HG03103 (cell line): ENCODE data around the gene GPR65.
A peak's percentile ranks its signal among the peaks of the same experiment; 100 is the strongest.

ENCODE experiments used
- ATAC-seq: cut with Tn5 transposase; IDR thresholded peaks from one replicate; pipeline ENCODE4 v1.9.1; 2021; ENCODE audit warnings: low read depth; ENCODE audit not compliant: unreplicated experiment

GPR65 gene, protein sequence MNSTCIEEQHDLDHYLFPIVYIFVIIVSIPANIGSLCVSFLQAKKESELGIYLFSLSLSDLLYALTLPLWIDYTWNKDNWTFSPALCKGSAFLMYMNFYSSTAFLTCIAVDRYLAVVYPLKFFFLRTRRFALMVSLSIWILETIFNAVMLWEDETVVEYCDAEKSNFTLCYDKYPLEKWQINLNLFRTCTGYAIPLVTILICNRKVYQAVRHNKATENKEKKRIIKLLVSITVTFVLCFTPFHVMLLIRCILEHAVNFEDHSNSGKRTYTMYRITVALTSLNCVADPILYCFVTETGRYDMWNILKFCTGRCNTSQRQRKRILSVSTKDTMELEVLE

DNA sequence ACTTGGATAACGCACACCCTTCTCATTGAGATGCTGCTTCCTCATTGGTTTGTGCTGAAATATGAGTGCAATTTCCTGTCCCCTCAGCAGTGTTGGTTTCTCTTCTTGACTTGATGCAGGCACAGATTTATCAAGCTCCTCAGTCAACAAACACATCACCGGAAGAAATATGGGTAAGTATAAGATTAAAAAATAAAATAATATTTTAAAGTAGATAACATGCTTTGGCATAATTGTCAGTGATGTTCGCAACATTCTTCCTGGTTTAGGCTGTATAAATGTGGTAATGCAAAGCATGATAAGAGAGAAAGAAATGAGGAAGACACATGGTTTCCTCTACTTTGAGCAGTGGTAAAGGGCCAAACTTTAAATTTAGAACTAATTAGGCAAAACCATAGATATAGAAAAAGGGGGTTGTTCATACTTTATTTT is at the start of gene GPR65:
Gene GPR65 (plus strand): TSS at position 86 of the 432 bp plus-strand sequence. CDS start 5,713 bp downstream, outside the sequence.
- peak; percentile 61 for ATAC-seq

DNA sequence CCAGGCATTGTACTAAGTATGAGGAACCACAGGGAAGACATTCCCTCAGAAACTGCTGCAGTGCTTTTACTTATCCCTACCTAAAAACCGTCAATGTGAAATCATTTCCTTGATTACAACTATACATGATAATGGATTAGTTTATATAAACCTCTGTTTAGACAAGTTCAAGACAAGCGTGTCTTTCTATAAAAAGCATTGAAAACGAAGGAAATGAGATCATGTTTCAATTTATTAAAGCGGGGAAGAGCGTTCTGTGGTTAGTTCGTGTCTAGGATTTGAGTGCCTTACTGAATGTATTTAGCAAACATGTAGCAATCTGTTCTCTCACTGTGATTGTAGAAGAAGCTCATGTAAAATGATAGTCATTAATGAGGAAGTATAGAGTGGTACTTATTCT is 49.4 kb upstream of the GPR65 start:
- ATAC-seq = no peak

DNA sequence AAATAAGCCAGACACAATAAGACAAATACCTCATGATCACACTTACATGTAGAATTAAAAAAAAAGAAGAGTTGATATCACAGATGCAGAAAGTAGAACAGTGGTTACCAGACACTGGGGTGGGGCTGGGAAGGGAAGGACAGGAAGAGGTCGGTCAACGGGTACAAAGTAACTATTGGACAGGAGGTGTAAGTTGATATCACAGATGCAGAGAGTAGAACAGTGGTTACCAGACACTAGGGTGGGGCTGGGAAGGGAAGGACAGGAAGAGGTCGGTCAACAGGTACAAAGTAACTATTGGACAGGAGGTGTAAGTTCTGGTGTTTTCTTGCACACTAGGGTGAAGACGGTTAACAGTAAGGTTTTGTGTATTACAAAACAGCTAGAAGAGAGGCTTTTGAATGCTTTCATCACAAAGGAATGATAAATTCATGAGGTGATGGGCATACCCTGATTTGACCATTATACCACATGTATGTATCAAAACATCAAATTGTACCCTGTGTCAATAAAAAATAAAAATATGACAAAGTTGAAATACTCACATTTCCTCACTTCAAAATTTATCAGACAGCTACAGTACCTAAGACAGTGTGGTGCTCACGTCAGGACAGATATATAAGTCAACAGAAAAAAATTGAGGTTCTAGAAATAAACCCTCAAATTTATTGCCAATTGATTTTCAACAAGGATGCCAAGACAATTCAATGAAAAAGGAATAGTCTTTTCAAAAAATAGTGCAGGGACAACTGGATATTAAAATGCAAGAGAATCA is 44.7 kb upstream of the GPR65 start:
- ATAC-seq = no peak

DNA sequence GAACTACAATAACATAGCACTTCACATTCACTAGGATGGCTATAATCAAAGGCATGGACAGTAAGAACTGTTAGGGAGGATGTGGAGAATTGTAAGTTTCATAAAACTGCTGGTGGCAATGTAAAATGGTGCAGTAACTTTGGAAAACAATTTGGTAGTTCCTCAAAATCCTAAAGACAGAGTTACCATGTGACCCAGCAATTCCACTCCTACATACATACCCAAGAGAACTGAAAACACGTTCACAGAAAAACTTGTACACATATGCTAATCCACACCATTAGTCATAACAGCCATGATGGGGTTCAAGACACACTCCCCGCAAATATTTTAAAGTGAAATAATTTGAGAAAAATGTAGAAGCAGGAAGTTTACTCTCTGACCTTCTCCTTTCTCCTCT is 43.7 kb upstream of the GPR65 start:
- no peak for ATAC-seq

DNA sequence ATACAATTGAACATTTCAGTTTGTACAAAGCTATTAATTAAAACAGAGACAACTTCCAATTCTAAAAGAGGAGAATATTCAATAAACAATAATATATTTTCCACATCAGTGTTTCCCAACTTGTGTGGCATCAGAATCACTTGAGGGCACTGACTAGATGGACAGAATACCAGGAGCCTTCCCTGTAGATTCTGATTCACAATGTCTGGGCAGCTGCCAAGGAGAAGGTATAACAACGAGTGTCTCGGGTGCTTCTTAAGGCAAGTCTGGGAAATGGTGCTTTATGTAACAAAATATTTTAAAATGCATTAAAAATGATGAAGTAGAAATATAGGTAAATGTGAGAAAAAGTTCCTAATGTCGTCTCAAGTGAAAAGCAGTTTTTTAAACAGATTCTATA is 38.1 kb upstream of the GPR65 start:
- ATAC-seq = no peak

DNA sequence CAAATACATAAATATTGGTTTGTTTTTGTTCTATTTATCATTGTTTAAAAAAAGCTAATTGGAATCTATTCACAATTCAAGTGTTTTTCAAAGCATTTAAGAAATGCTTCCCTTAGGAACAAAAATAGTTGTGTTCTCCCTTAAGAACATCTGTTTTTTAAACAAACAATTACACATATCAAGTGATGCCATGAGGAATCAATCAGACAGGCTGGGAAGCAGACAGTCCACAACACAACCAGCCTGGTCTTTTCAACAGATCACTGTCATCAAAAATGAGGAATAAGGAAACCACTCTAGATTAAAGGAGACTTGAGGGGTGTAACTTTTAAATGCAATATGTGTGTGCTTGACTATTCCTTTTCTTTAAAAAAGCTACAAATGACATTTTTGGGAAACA is 37.4 kb upstream of the GPR65 start:
- ATAC-seq = no peak

DNA sequence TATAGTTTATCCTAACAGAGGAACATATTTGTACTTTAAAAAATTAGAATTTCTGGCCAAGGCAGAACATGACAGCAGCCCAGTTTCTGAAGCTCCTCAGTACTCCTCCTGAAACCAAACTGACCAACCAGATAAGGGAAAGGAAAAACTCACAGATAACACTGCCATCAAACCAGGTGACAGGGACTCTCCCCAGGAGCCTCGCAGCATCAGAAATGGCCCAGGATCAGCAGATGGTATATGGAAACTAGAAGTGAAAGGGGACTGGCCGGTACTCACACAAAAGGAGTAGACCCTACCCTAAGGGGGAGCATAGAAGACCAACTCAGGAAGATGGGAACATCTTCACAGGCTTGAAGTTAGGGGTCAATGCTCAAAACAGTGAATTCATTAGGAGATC is 33.9 kb upstream of the GPR65 start:
- ATAC-seq = peak; percentile 86

DNA sequence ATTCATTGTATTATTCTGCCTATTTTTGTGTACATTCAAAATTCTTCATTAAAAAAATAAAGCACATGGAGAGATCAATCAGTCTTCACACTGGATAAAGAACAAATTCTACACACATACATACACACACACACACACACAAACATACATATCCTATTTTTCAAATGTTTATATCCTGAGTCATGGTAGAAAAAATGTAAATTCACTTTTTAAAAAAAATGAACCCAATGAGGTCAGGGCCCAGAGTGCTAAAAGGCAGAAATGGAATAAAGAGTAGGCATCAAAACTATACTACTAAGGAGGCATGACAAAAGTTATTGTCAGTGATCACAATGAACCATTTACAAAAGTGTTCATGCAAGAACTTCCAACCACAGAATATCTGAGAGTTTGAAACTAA is 29.3 kb upstream of the GPR65 start:
- no peak for ATAC-seq

DNA sequence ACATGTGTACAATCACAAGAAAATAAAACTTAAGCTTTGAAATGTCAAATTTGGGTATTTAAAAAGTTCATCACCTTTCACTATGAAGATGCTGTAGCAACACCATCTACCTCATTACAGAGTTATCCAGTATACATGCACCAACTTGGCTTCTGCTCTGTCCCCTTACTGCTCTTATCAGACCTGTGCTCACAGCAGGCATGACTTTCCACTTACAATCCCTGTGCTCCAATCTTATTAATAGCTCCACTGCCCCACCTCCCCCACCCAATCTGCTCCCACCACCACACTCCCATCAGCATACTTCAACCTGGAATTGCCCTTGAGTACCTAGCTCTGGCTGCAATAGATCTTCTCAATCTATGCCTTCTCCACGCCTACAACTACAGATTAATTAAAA is 25.2 kb upstream of the GPR65 start:
- no peak for ATAC-seq

DNA sequence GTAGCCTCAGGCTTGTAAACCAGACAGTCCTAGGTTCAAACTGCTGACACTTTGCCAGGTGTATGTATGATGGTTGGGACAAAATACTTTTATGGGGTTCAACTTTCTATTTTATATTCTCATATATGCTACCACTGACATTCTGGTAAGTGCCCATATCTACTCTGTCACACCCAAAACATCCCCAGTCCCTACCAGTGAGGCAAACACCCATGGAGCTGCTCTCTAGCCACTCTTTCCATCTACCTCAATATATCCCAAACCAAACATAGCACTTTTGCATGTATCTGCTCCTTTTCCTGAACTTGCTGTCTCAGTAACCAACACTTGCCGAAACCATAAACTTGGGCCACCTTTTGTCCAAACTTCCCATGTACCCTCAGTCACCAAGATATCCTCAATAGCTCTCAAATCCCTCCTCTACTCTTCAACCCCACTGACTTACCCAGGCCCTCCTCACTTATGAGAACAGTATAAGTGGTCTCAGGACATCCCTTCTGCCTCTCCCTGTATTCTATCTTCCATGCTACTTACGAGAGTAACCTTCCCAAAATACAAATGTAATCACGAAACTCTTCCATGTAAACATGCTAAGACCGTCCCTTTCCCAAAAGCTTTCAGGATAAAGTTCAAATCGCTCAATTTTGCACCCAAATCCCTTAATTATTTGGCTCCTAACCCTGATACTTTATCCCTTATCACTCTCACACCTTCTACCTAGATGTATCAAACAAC is 15.5 kb upstream of the GPR65 start:
- no peak for ATAC-seq

DNA sequence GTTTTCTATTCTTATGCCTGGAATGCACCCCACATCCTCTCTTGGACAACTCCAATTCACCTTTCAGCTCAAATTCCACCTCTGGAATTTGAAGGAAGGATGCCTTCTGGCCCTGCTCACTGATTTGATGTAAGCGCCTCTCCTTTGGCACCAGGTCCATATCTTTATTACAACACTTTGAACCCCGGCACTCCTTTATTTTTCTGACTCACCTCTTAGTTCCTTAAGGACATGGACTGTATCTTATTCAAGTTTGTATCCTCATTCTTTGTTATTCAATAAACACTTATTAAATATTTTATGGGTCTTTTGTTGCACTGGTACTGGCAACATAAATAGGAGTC is 15.0 kb upstream of the GPR65 start:
- ATAC-seq = no peak

DNA sequence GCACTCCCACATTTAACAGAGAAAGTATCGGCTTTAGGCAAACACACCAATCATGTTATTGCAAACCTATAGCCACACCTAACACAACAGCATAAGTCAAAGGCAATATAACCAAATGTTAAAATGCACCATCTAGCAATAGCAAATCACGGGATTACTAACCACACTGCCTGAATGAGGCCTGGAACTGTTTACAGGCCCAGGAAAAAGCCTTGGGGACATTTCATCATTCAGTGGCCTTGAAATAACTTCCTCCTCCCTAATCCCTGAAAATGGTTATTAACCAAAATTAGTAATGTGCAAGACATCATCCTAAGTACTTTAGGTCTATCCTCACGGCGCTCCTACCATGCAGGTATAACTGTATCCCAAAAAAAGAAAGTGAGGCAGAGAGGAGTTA is 14.3 kb upstream of the GPR65 start:
- ATAC-seq = no peak

DNA sequence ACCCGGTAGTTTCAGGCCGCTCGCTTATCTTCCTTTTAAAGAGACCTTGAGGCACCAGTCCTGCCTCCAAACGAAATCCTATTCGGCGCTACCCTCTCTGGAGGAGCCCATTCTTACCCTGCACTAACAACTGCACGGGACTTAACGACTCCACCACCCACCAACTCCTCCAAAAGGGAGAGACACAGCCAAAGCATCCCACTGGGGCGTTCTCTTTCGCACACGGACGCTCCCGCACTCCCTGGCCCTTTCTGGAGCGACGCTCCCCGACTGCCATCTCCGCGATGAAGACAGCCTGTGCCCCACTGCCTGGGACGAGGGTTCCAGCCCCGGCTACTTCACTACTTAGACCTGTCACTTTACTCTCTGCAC is 12.6 kb upstream of the GPR65 start:
- no peak for ATAC-seq

DNA sequence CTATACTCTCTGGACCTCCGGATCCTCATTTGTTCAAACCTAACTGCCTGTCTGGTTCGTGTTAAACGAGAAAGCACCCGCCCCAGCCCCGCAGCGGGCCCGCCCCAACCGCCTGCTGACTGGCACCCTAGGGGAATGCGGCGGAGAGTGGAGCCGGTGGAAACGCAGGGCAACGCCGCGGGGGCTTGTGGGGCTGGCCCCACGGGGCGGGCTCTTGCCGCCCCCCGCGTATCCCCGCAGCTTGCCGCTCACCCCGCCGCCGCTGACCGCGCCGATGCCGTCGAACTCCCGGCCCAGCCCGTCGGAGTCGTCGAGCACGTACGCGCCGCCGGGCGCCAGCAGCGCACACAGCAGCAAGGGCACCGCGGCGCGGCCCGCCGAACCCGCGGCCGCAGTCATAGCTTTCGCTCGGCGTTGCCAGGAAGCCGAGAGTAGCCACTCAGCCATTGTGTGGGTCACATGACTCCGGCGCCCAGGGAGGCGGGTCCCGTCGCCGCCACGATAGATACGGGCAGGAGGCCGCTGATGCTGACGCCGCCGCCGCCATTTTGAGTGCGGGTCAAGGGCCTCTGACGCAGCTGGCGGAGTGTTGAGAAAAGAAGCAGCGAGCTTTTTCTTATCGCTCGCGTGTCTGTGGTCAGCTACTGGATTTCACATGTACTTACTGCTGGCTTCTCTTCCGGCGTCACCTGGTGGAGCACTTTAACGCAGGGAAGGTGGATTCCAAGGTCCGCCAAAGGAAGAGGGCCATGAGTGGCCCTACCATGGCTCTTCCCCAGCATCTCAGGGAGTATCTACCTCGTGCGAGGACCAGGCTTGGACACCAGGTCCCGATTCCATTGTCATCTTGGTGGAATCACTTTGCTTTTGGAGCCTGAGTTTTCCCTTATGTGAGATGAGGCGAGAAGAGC is 12.0 kb upstream of the GPR65 start, which contains the start of gene GALC:
Gene GALC (minus strand): TSS at position 465 of the 911 bp plus-strand sequence. CDS start 18 bp downstream, at position 447.
- ATAC-seq = peak; percentile 88

DNA sequence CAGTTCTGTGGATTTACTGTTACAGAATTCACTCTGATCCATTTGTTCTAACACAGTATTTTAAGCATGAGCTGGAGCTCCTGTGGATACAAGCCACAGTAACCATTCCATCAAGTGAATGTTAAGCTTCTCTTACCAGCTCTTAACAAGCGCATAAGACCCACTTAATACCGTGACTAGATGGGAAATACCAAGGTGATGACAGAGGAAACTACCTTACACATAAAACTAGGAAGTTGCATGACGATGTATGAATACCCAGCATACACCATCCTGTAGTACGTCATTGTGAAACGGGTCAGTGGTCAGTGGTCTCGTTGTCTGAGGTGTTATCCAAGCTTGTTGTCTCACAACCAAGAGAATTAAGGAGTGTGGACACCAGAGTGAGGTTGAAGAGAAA is 10.0 kb upstream of the GPR65 start:
- ATAC-seq = peak; percentile 25

DNA sequence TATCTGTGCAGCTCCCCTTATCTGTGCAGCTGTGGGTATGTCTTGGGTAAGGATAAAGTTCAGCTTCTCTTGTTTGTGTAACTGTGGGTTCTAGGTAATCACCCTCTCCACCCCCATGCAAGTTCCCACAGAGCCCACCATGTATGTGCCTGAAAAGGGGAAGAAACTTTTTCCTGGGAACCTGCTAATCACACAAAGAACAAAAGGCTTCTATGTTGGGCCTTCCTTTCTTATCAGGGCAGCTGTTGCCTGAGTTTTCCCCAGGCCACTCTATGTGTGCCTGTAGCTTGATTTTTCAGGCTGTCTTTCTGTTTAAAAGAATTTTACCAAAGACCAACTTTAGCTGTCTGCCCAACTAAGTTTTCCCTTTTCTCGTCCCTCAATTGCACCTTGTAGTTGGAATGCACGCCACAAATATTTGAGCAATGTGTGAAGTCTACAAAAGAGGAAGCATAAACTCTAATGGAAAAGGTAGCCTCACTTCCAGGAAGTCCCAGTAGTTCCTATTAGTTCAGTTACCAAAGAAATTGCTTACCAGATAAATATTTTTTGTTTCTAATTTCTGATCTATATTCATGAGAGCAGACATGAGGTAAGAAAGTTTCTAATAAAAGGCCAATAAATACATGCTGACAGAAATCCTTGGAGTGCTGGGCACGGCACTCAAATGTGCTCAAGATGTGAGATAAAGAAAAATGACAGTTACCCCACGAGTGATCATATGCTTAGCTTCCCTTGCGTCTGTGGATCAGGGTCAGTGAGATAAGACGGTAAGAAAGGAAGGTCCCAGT is 9.2 kb upstream of the GPR65 start:
- no peak for ATAC-seq

DNA sequence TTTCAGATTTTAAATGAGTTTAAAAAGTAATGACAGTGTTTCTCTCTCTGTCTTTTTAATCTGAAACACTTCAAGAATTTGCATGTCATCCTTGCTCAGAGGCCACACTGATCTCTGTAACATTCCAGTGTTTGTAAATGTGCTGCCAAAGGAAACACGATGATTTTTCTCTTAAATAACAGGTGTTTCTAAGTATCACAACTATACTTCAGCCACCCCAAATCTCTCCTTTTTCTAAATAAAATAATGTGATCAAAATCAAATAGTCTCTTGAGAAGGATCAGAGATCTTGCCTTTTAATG is 8.7 kb upstream of the GPR65 start:
- no peak for ATAC-seq

DNA sequence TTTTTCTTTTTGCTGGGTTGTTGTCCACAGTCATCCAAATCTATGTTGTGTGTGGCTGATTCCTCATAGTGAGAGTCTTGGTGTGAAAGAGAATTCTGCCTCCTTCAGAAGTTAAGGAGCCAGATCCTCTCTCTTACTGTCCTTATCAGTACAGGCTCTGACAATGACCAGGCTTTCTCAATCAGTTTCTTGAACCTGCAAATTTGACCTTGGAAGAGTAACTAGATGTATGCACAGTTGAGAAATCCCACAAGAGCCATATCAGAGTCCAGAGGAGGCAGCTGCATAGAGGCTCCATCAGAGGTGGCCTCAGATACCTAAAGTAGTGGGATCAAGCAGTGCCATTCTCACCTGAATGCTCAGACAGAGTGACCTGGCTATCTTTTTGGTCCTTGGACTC is 6.5 kb upstream of the GPR65 start:
- ATAC-seq = no peak

DNA sequence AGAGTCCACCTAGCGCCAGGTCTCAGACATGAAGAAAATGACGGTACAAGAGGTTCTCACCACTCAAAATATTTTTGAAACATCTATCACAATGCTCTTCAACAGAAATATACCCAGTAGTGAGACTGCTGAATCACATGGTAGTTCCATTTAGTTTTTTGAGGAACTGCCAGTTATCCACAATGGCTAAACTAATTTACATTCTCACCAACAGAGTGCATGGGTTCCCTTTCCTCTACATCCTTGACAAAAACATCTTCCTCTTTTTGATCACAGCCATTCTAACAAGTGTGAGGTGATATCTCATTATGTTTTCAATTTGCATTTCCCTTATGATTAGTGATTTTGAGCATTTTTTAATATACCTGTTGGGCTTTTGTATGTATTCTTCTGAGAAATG is 5.7 kb upstream of the GPR65 start:
- no peak for ATAC-seq
